ENCODE measurements around the gene DUSP22.
"Not testable (repeated sequence)": the region's sequence is repeated elsewhere in the genome, so short reads cannot be mapped to it uniquely, and the experiment has no call there.

DUSP22 gene

DNA sequence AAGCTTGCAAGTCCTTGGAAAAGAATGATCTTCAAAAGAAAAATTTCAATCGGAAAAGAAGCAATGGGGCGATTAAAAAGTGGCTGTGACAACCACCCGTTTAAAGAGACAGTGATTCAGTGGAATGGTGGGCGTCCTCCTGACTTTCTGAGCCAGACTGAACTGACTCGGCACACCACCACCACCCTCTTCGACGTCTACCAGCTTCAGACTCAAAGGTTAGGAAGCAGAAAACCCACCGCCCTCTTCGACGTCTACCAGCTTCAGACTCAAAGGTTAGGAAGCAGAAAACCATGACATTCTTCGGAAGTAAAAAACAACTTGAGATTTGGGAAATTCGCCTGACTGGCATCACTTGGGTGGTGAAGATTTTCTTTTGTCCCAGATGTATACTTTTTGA, 71.0 kb downstream of the DUSP22 start:
- no peak for DNase-seq (ENCODE audit: low read depth in 2 of 2)

DNA sequence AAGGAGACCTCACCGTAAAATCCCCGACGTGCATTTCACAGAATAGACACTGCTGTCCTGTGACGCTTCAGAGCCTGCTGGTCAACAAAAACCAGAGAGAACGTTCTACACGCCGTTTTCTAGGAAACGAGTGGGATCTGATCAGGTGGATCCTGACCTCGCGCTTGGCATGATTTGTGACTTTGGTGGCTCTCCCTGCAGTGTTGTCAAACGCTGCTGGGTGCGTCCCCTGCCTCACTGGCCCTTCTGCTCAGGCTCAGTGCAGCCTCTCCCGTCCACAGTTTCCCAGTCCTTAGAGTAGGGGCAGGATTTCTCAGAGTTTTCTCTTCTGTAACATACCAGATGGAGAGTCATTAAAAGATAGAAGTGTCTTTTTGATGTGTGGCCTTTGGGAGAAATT, 71.6 kb downstream of the DUSP22 start:
- DNase-seq (ENCODE audit: low read depth in 2 of 2) = no peak

DNA sequence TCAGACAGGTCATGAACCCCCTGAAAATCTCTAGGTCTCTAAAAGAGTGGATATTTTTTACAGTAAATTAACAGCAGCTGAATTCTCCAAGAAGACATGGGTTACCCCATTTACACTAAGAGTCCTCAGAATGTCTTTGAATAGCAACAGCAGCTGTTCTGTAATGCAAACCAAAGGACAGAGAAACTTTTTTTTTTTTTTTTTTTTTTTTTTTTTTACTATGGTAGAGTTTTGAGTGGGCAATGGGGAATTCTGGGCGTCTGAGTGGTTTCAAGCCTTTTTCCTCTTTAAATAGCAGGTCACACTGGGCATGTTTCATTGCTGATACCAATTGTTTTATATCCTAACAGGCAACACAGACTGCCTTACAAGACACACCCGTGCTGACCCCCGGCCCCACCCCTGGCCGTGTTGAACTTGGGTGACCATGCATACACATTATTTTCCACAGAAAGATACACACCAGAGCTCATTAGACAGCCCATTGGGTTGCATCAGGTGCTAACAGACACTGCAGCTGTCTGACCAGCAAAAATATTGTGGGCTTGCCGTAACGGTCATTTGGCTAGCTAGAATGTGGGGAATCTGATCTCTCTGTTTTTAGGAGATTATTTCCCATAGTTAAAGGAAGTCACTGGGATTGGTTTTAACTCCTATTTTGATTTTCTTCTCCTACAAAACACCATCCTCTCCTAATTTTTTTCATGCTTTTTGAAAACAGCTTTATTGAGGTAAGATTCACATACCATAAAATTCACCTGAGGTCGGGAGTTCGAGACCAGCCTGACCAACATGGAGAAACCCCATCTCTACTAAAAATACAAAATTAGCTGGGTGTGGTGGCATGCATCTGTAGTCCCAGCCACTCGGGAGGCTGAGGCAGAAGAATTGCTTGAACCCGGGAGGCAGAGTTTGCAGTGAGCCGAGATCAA, 72.6 kb downstream of the DUSP22 start:
- no peak for DNase-seq (ENCODE audit: low read depth in 2 of 2)

DNA sequence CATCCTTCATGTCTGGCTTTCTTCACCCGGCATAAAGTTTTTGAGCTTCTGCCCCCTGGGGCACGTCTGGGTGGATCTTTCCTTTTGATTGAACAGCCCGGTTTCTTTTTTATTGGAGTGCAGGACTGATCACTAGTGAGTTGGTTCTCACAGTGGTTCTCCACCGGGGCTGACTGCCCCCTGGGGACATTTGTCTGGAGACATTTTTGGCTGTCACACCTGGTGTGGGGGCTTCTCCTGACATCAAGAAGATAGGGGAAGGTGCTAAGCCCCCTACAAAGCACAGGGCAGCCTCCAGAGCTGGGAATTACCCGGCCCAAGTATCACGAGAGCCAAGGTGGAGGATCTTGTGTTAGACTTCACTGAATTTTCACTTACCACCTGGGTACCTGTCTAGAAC, 73.5 kb downstream of the DUSP22 start:
- no peak for DNase-seq (ENCODE audit: low read depth in 2 of 2)

DNA sequence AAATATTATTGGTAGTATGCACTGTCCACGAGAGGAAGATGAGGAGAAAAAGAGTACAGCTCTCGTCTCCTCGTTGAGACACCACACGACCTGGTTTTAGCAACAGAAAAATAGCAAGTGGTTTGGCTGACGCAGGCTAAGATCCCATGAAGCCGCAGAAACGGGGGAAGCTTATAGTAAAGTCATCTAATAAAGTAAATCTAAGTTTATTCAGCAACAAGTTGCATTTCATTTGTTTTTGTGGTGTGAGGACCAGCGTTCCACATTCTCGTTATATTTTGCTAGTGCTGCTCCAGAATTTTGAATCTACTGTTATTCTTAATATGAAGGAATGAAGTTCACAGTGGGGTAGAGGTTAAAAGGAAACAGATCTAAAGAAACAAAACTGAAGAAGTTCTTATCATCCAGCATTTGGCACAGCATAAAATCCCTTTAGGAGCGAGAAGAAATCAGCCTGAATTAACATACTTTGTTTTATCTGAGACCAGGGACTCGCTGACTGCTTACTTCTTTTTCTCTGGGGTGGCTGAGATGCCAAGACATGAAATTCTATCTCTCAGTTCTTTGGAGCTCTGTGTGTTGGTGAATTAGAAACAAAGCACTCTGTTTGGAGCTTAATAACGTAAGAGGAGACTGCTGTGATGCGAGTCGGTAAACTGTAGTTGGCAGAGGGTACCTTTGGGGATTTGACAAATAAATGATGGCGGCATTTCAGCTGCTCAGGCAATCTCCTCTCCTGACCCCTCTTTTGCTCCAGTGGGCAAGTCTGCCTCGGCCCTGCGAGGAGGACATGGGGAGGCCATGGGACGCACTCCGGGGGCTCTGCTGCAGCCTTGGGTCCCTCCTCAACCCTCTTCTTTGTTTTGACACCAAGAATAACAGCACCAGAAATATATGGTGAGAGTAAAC, 74.4 kb downstream of the DUSP22 start:
- DNase-seq (ENCODE audit: low read depth in 2 of 2) = no peak

GRCh38 chr6:367298-367794, 75.1 kb downstream of the DUSP22 start:
- DNase-seq (ENCODE audit: low read depth in 2 of 2) = no peak

- DNase-seq (ENCODE audit: low read depth in 2 of 2) = no peak
Measured at GRCh38 chr6:367891-368630, 75.8 kb downstream of the DUSP22 start.

DNA sequence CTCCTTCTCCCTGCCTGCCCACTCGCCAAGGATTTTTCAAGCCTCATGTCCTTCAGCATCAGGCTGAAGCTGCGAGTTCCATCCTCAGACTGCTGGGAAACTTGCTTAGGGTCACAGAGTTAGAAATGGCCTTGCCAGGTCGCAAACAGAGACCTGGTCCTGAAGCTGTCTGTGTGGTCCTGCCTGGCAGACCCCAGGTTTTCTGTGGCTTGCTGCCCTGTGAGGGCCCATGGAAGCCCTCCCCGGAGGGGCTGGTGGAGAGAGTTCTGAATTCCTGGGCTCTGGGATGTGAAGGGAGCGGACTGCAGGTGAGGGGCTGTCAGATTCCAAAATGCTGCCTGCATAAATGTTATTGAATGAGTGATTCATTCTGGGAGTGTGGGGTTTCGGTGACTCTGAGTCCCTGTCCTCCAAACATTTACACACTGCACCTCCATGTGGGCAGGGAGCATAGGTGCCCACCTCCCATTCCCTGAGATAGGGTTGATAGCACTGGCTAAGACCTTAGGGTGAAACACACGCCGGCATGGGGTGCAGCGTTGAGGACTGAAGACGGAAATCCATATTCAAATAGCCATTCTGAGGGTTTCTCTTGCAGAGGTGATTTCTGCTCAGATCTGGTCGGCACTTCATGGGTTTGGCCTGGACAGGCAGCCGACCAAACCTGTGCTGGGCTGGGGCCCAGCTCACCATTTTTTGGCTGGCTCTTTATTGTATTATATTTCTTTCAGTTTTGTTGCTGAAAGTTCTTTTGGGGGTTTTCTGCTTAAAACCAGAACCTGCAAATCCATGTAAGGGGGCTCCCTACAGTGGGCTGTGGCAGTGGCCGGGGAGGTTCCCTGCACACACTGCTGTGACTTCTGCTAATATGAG, 77.5 kb downstream of the DUSP22 start:
- DNase-seq (ENCODE audit: low read depth in 2 of 2) = no peak

- DNase-seq (ENCODE audit: low read depth in 2 of 2) = no peak
Measured at GRCh38 chr6:370555-370954, 78.3 kb downstream of the DUSP22 start.

DNA sequence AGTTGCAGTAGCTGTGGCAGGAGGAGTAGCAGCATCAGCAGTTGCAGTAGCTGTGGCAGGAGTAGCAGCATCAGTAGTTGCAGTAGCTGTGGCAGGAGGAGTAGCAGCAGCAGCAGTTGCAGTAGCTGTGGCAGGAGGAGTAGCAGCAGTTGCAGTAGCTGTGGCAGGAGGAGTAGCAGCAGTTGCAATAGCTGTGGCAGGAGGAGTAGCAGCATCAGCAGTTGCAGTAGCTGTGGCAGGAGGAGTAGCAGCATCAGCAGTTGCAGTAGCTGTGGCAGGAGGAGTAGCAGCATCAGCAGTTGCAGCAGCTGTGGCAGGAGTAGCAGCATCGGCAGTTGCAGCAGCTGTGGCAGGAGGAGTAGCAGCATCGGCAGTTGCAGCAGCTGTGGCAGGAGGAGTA, 79.6 kb downstream of the DUSP22 start:
- DNase-seq (ENCODE audit: low read depth in 2 of 2) = not testable (repeated sequence)

GRCh38 chr6:372336-372911, 80.1 kb downstream of the DUSP22 start:
- no peak for DNase-seq (ENCODE audit: low read depth in 2 of 2)

- no peak for DNase-seq (ENCODE audit: low read depth in 2 of 2)
Measured at GRCh38 chr6:373031-373430, 80.7 kb downstream of the DUSP22 start.

GRCh38 chr6:373773-374724, 81.8 kb downstream of the DUSP22 start:
- DNase-seq (ENCODE audit: low read depth in 2 of 2) = no peak

GRCh38 chr6:374956-375355, 82.7 kb downstream of the DUSP22 start:
- DNase-seq (ENCODE audit: low read depth in 2 of 2) = no peak

DNA sequence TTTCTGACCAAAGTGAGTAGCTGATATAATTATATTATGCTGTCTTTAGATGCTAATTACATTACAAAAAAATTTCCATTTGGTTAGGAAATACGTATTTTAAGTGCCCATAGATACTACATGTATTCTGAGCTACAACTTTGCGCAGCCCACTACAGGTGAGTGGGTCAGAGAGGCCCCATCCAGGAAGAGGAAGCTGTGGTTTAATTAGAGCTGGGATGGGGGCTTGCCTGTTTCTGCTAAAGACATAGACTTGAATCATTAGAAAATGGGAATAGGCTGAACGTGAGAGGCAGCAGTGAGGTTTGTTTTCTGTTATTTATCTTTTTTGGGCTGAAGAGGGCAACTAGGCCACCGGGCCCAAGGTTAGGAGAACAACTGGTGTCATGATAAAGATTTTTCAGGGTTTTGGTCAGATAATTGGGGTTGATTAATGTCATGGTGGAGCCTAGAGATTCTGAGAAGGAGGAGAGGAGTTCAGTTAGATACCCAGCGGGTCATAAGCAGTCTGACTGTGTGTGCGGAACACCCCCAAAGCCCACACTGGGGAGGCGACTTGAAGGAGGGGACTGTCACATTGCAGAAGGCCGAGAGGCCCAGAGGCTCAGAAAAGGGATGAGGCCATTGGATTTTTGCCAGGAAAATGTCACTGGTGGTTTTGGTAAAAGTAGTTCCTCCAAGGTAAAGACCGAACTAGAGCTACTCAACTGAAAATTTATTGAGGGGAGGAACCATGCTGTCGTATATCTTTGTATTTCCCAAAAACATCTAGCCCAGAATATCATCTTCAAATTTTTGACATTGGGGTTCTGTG, 84.7 kb downstream of the DUSP22 start:
- DNase-seq (ENCODE audit: low read depth in 2 of 2) = no peak

DNA sequence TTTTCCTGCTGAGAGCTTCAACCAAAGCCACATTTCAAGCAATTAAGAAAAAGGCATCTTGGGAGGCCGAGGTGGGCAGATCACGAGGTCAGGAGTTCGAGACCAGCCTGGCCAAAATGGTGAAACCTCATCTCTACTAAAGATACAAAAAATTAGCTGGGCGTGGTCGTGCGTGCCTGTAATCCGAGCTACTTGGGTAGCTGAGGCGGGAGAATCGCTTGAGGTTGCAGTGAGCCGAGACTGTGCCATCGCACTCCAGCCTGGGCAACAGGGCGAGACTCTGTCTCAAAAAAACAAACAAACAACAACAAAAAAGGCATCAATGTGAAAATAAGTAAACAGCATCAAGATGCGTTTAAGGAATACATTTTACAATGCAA, 85.3 kb downstream of the DUSP22 start:
- not testable (repeated sequence) for DNase-seq (ENCODE audit: low read depth in 2 of 2)

- no peak for DNase-seq (ENCODE audit: low read depth in 2 of 2)
Measured at GRCh38 chr6:378090-378957, 86.0 kb downstream of the DUSP22 start.
